GM19351 (cell line): ENCODE measurements around the gene GOSR2.

Experiments
- ATAC-seq: cut with Tn5 transposase; IDR thresholded peaks from one replicate; pipeline ENCODE4 v1.9.1; 2021; ENCODE audit warnings: mild to moderate bottlenecking, moderate library complexity; ENCODE audit not compliant: unreplicated experiment

The GOSR2 gene

DNA sequence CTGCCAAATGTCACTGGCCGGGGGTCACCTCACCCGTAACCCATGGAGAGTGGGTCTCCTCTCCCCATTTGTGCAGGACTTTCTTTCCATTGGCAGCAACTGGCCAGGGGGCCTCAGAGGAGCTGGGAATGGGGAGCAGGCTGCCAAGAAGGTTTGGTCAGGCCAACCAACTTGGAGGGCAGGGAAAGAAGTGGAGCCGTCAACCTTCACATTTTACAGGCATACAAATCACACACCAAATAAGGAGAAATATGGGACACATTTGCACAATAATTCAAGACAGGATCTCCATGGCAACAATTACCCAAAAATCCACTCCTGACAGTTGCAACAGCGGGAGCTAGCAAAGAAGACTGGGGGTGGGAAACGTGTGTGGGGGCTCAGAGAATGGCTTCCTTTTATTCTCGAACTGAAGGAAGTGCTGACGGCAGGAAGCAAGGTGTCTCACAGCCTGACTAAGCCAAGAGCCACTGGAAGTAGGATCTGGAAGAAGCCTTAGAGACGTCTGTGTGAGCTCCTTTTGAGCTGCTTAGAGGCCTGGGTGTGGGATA, 35.2 kb downstream of the GOSR2 start:
- ATAC-seq: no peak

- ATAC-seq: no peak
Measured at GRCh38 chr17:46960152-46960551, 37.2 kb downstream of the GOSR2 start.

- ATAC-seq: no peak
Measured at GRCh38 chr17:46962374-46962790, 39.4 kb downstream of the GOSR2 start.

GRCh38 chr17:46963571-46963970, 40.6 kb downstream of the GOSR2 start:
- ATAC-seq: no peak

GRCh38 chr17:46964315-46965265, 41.6 kb downstream of the GOSR2 start:
- no peak for ATAC-seq

- ATAC-seq: no peak
Measured at GRCh38 chr17:46968224-46968834, 45.4 kb downstream of the GOSR2 start.

DNA sequence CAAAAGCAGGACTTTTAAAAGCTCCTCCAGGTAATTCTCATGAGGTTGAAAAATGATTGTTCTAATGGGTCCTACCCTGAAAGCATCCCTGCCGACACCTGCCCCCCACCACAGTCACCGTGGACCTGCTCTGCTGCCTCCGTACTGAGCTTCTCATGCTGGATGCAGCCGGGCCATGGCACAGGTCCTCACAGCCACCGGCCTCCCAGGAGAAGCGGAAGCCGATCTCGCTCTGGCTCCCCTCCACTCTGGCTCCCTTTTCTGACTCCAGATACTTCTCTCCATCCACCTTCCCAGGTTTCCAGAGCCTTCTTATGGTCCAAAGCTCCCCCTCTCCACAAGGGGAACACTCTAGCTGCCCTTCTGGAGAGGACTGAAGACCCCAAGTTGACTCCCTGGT, 45.9 kb downstream of the GOSR2 start:
- ATAC-seq: no peak

GRCh38 chr17:46971647-46972300, 48.8 kb downstream of the GOSR2 start:
- ATAC-seq: no peak

- no peak for ATAC-seq
Measured at GRCh38 chr17:46972346-46972745, 49.4 kb downstream of the GOSR2 start.

DNA sequence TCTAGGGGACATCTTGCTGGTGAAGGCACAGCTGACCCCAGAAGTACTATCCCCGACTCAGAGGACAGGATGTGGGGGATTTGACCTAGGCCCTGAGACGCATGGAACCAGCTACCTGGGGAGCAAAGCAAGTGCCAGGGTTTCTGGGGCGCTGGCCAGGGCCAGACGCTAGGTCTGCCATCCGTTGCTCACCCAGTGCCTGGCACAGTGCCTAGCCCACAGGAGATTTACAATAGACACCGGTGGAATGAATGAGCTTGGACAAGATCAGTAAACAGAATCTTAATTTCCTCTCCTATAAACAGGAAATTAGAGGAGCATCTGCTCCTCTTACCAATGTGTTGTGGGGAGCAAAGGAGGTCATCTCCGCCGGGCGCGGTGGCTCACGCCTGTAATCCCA, 51.1 kb downstream of the GOSR2 start:
- ATAC-seq: no peak

DNA sequence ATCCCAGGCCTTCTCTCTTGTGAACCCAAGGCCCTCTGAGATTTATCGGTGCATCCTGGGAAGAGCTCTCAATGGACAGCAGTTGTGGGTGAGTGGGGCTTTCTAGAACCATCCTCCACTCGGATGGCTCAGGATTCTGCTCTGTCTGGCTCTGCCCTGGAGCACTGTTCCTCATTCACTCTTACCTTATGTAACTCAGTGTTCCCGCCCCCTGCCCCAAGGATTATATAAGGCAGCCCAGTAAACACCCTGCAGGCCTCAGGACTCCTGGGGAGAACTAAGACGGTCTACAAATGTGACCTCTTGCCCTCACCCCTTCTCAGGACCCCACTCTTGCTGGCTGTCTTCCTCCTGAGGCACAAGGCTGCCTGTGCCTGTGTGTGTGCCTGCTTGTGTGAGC, 52.3 kb downstream of the GOSR2 start:
- no peak for ATAC-seq

DNA sequence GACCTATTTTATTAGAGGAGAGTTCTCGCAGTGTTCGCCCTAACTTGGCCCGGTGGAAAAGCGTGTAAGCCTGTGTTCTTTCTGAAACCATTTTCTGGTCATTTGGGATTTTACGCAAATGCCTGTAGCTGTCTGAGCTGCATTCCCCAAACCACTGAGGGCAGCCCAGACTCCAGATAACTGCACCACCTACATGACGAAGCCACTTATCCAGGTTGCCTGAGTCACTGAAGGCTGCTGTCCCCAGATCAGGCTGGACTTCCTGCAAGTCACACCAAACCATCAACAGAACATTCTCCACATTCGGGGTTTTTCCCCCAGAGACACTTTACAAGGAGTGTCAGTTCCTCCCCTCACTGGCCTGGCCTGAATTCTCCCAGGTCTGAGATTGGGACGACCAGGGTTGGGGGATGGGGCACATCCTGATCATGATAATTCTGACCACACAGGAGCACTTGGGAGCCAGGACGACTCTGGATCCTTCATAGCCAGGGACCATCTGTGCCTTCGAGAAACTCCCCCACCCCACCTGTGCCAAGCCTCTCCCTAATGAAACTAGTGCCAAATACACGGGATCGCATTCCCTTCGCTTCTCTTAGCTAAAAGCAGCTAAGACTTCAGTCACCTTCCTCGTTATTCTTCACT, 53.8 kb downstream of the GOSR2 start:
- ATAC-seq: no peak

GRCh38 chr17:46977348-46977747, 54.4 kb downstream of the GOSR2 start:
- no peak for ATAC-seq

- ATAC-seq: no peak
Measured at GRCh38 chr17:46977750-46978488, 55.0 kb downstream of the GOSR2 start.

DNA sequence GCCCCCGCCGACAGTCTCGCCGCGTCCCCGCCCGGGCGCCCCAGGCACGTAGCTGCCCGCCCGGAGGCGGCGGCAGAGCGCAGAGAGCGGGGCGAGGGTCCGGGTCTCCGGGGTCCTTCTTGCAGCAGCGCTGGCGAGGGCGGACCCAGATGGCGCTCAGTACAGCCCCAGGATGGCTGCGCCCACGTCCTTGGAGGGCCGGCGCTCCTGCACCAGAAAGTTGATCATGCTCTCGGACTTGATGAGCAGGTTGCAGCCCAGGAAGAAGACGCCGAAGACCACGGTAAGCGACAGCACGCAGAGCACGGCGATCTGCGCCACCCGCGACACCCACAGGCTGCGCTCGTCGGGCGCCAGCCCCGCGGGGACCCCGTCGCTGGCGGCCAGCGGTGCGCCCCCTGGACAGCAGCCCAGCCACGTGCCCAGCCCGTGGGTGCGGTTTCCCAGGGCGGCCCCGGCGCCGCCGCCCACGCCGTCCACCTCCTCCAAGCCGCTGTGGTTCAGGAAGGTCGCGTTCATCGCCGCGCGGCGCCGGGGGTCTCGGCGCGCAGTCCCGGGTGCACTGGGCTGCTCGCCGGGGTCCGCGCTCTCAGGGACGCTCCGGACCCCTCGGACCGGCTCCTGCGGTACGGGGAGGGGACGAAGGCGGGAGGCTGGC, 55.7 kb downstream of the GOSR2 start:
- no peak for ATAC-seq

DNA sequence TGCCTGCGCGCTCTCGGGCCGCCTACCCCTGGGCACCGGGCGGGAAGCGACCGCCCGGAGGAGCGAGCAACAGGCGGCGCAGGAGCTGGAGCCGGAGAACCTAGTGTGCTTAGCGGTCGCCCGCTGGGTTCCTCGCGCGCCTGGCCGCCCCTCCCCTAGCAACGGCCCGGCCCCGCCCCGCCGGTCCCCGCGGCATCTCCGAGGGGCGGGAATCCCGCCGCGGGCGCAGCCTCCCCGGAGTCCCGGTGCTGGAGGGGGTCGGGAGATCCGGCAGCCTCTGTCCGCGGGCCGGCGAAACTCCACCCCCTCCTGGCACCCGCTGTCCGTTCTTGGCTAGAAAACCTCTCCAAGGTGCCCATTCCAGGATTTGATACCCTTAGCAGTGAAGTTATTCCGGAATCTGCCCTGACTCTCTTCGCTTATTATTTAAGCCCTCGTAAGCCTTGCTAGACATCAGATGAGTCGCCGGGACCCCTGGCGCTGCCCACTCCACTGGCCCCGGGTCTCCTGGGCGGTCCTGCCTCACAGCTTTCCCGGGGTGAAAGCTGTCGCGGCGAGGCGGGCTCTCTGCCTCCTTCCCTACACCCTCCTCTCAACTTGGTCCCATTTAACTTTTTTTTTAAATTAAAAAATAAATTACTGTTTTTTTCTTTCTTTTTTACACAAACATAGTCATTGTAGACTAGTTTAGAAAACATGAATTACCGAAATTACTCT, 56.3 kb downstream of the GOSR2 start, which contains the start of gene RPRML:
Gene RPRML, minus strand, starts transcription at position 107 of the 717 bp plus-strand sequence. CDS start 246 bp downstream, outside the sequence.
- no peak for ATAC-seq

DNA sequence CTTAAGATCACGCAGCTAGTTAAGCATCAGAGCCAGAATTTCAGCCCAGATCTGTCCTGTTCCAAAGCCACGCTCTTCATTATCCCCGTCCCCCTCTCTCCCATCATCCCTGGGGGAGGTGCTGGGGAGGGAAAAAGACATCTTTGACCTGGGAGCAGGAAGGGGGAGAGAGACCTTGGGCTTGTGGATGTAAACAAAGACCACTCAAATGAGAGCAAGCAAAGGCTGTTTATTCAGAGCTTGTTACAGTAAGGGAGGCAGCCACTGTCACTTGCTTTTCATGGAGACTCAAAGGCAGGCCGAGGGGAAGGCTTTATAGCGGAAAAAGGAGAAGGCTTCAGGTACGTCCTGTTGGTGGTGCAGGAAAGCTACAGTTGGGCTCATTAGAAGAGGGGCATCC, 59.6 kb downstream of the GOSR2 start:
- no peak for ATAC-seq

GRCh38 chr17:46983782-46984181, 60.8 kb downstream of the GOSR2 start:
- no peak for ATAC-seq

GRCh38 chr17:46984341-46984740, 61.4 kb downstream of the GOSR2 start:
- no peak for ATAC-seq
